K562 (cell line): ENCODE data around the gene TUBG2. TPM values are rescaled to one million over a fixed set of nuclear protein-coding genes. Genes with fewer than 3 reads are reported as not detected.

Source experiments
- ATF1 ChIP-seq, 2 experiments: fragments of 450-650 bp in 1 of 2; IDR thresholded peaks; 2 replicates each; pipeline ENCODE4 v1.6.1; 2016; ENCODE audit warnings: missing compliant biosample characterization in 1 of 2, missing genetic modification characterization in 1 of 2
- BHLHE40 ChIP-seq: IDR thresholded peaks from 2 replicates; pipeline ENCODE4 v1.6.1; 2011; ENCODE audit warnings: low read length, improper control_type of control experiment
- CBFB ChIP-seq: sonication (generic); formaldehyde crosslinking; IDR thresholded peaks from 2 replicates; pipeline ENCODE4 v1.4.0; 2020; ENCODE audit warnings: mild to moderate bottlenecking, missing genetic modification reagents
- CBX3 ChIP-seq, 2 experiments: IDR thresholded peaks; 1 replicate in 1 of 2; 2 replicates in 1 of 2; pipeline ENCODE4 v1.6.1; 2012; ENCODE audit warnings: inconsistent platforms in 2 of 2, low read length in 2 of 2, borderline replicate concordance in 1 of 2, control low read depth in 1 of 2
- CC2D1A ChIP-seq: fragments of 450-650 bp; IDR thresholded peaks from 2 replicates; pipeline ENCODE4 v1.6.1; 2017; ENCODE audit warnings: mild to moderate bottlenecking
- CEBPZ ChIP-seq: fragments of 150-350 bp; IDR thresholded peaks from 2 replicates; pipeline ENCODE4 v1.6.1; 2014; ENCODE audit warnings: low read depth, mild to moderate bottlenecking, low read length, borderline replicate concordance
- CHD1 ChIP-seq: fragments of 200-600 bp; sonication (generic); IDR thresholded peaks from one replicate; pipeline ENCODE4 v1.6.1; 2012; ENCODE audit warnings: mild to moderate bottlenecking, moderate library complexity, low read length, inconsistent platforms
- HNRNPK ChIP-seq: fragments of 200-400 bp; formaldehyde crosslinking; IDR thresholded peaks from one replicate; pipeline ENCODE4 v1.6.1; 2018; ENCODE audit warnings: mild to moderate bottlenecking, low read depth, low read length; ENCODE audit not compliant: poor library complexity, severe bottlenecking
- KLF6 ChIP-seq: fragments of 250-450 bp; sonication (Bioruptor Pico); IDR thresholded peaks from 2 replicates; pipeline ENCODE4 v1.4.0; 2020; ENCODE audit warnings: mild to moderate bottlenecking, moderate library complexity, borderline replicate concordance
- MCM7 ChIP-seq, 2 experiments: fragments of 450-650 bp; IDR thresholded peaks; 2 replicates each; pipeline ENCODE4 v1.6.1; 2016 to 2018
- MTF1 ChIP-seq: fragments of 250-450 bp; sonication (Bioruptor Pico); IDR thresholded peaks from 2 replicates; pipeline ENCODE4 v1.9.0; 2021; ENCODE audit warnings: moderate library complexity, mild to moderate bottlenecking, inconsistent platforms, borderline replicate concordance
- NFYB ChIP-seq: IDR thresholded peaks from 2 replicates; pipeline ENCODE4 v1.6.1; 2011; ENCODE audit warnings: mild to moderate bottlenecking, moderate library complexity; ENCODE audit not compliant: insufficient read length; ENCODE audit errors: extremely low read depth
- PHB ChIP-seq: fragments of 250-450 bp; sonication (Bioruptor Pico); IDR thresholded peaks from 2 replicates; pipeline ENCODE4 v1.5.0; 2021
- RBM39 ChIP-seq: fragments of 200-400 bp; formaldehyde crosslinking; optimal IDR thresholded peaks from 2 replicates; pipeline ENCODE3; 2018; ENCODE audit warnings: low read depth, low read length
- RHOXF2B ChIP-seq: fragments of 250-450 bp; sonication (Bioruptor Pico); conservative IDR thresholded peaks from 2 replicates; pipeline ENCODE4 v1.5.1; 2021
- SRSF1 ChIP-seq: fragments of 200-400 bp; formaldehyde crosslinking; IDR thresholded peaks from 2 replicates; pipeline ENCODE4 v1.6.1; 2017; ENCODE audit warnings: mild to moderate bottlenecking, low read depth, low read length, moderate library complexity
- TAF15 ChIP-seq: fragments of 200-400 bp; formaldehyde crosslinking; IDR thresholded peaks from 2 replicates; pipeline ENCODE4 v1.6.1; 2017; ENCODE audit warnings: mild to moderate bottlenecking, low read depth, low read length, moderate library complexity
- ZBTB7A ChIP-seq: IDR thresholded peaks from 2 replicates; pipeline ENCODE4 v1.6.1; 2011; ENCODE audit warnings: low read depth, mild to moderate bottlenecking, low read length, moderate library complexity, borderline replicate concordance; ENCODE audit not compliant: control insufficient read depth
- ZNF316 ChIP-seq: fragments of 450-650 bp; IDR thresholded peaks from 2 replicates; pipeline ENCODE4 v1.6.1; 2016
- polyA plus RNA-seq, 8 experiments: library from polyadenylated mRNA; depleted of rRNA in 4 of 8; stranded (reverse) in 5 of 8; unstranded in 3 of 8; fragments of >200 nt; fragmentation: Nextera tagmentation in 2 of 8; fragmentation: Illumina TruSeq in 1 of 8; extraction: Ambion mirVana in 2 of 8; extraction: Trizol in 1 of 8; gene quantifications; 2 replicates each; pipeline versions ENCODE4 v1.2.1 to v1.2.3, GENCODE V29; 2011 to 2014; ENCODE audit warnings: inconsistent platforms in 1 of 8, missing spikeins in 1 of 8
- total RNA-seq, 7 experiments: library from RNA; depleted of rRNA in 6 of 7; stranded (reverse); fragments of >200 nt in 6 of 7; fragmentation: Illumina TruSeq in 2 of 7; extraction: Trizol in 2 of 7; gene quantifications; 2 replicates each; pipeline versions ENCODE4 v1.2.1 to v1.2.3, GENCODE V29; 2011 to 2021; ENCODE audit warnings: low replicate concordance in 1 of 7
- TF ChIP-seq, protein P1 (sequence below), 2 experiments: fragments of 450-650 bp in 1 of 2; IDR thresholded peaks; 2 replicates each; pipeline ENCODE4 v1.6.1; 2011 to 2017; ENCODE audit warnings: low read depth in 2 of 2, antibody characterized with exemption in 1 of 2, borderline replicate concordance in 1 of 2, low read length in 1 of 2, mild to moderate bottlenecking in 1 of 2, mixed read lengths in 1 of 2; ENCODE audit not compliant: control insufficient read depth in 1 of 2
- TF ChIP-seq, protein P2 (sequence below): fragments of 450-650 bp; formaldehyde crosslinking; IDR thresholded peaks from 2 replicates; pipeline ENCODE4 v1.4.0; 2020; ENCODE audit warnings: mild to moderate bottlenecking, mixed read lengths

The TUBG2 gene
- total and polyA plus RNA-seq, 9 of the 15 experiments (the other 6 are each of a cell fraction or from before 2014, with no cell fraction given) = 0.09 to 0.80 (median 0.24) TPM; not detected in 2

DNA sequence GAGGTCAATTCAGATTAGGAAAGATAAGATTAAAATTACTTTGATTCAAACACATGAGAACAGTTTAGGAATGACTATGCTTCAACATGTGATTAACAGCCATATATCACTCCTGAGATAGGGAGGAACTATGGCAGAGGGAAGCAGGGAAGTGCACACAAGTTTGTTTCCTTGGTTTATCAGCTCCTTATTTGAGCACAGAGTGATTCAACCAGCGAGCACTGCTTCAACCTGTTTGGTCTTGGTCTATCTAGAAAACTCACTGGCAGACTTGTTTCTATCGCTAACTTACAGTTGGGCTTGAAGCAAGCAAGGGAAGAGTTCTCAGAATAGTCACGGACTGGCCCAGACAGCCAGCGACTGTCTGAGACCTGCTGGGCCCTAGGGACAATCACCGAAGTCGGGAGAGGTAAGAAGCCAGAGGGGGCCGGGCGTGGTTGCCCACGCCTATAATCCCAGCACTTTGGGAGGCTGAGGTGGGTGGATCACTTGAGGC lies 26.1 kb upstream of the TUBG2 start (continued):
- TF ChIP-seq, protein P1, sequence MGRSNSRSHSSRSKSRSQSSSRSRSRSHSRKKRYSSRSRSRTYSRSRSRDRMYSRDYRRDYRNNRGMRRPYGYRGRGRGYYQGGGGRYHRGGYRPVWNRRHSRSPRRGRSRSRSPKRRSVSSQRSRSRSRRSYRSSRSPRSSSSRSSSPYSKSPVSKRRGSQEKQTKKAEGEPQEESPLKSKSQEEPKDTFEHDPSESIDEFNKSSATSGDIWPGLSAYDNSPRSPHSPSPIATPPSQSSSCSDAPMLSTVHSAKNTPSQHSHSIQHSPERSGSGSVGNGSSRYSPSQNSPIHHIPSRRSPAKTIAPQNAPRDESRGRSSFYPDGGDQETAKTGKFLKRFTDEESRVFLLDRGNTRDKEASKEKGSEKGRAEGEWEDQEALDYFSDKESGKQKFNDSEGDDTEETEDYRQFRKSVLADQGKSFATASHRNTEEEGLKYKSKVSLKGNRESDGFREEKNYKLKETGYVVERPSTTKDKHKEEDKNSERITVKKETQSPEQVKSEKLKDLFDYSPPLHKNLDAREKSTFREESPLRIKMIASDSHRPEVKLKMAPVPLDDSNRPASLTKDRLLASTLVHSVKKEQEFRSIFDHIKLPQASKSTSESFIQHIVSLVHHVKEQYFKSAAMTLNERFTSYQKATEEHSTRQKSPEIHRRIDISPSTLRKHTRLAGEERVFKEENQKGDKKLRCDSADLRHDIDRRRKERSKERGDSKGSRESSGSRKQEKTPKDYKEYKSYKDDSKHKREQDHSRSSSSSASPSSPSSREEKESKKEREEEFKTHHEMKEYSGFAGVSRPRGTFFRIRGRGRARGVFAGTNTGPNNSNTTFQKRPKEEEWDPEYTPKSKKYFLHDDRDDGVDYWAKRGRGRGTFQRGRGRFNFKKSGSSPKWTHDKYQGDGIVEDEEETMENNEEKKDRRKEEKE (IDR thresholded peaks at IDR 0.05; ENCODE audit: borderline replicate concordance in 1 of 2, control insufficient read depth in 1 of 2, low read depth in 2 of 2, low read length in 1 of 2) = 0 out of 4 replicates have a peak, but pooled peaks of 1 of the 2 experiments have one; percentile 19
- TF ChIP-seq ATF1 (CRISPR knock-in tag; IDR thresholded peaks at IDR 0.05) = no peak
- peak; percentile 37; the same call in 1 of the 2 replicates for TF ChIP-seq ATF1 (tag; IDR thresholded peaks at IDR 0.05)
- TF ChIP-seq NFYB = no peak
- no peak for TF ChIP-seq ZBTB7A
- TF ChIP-seq ZNF316 = no peak
- TF ChIP-seq HNRNPK = no peak
- no peak for TF ChIP-seq TAF15
- TF ChIP-seq CBX3 (IDR thresholded peaks at IDR 0.05; ENCODE audit: borderline replicate concordance in 1 of 2, low read length in 2 of 2) = no peak; a peak in 1 of 3 replicates
- no peak for TF ChIP-seq CBFB (CRISPR knock-in tag)
- no peak for TF ChIP-seq RBM39
- no peak for TF ChIP-seq SRSF1
- no peak for TF ChIP-seq MCM7 (IDR thresholded peaks at IDR 0.05)
- TF ChIP-seq PHB (CRISPR knock-in tag) = no peak
- TF ChIP-seq RHOXF2B (CRISPR knock-in tag) = no peak
- TF ChIP-seq, protein P2, sequence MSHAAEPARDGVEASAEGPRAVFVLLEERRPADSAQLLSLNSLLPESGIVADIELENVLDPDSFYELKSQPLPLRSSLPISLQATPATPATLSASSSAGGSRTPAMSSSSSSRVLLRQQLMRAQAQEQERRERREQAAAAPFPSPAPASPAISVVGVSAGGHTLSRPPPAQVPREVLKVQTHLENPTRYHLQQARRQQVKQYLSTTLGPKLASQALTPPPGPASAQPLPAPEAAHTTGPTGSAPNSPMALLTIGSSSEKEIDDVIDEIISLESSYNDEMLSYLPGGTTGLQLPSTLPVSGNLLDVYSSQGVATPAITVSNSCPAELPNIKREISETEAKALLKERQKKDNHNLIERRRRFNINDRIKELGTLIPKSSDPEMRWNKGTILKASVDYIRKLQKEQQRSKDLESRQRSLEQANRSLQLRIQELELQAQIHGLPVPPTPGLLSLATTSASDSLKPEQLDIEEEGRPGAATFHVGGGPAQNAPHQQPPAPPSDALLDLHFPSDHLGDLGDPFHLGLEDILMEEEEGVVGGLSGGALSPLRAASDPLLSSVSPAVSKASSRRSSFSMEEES = no peak
- no peak for TF ChIP-seq MTF1 (CRISPR knock-in tag)
- TF ChIP-seq BHLHE40 = 0 out of 2 replicates have a peak, but pooled peaks have one; percentile 45
- peak; percentile 75; the same call in 1 of the 2 replicates for TF ChIP-seq CC2D1A
- TF ChIP-seq CHD1 = no peak
- no peak for TF ChIP-seq CEBPZ
- TF ChIP-seq KLF6 (CRISPR knock-in tag) = no peak
